H54 (cell line): Measurements from ENCODE around the gene CFAP210.
"Not testable (repeated sequence)": the region's sequence is repeated elsewhere in the genome, so short reads cannot be mapped to it uniquely, and the experiment has no call there.

ENCODE experiments used
- DNase-seq: peaks from one replicate; pipeline ENCODE4 v3.0.0; 2011; ENCODE audit warnings: low spot score, mixed read lengths; ENCODE audit not compliant: insufficient read length
- FAIRE-seq: peaks from 3 replicates; lab custom pipeline; 2011; peaks lifted over from hg19 to GRCh38; lab: Jason Lieb, UNC
- POLR2A ChIP-seq: IDR thresholded peaks from 2 replicates; pipeline ENCODE4 v1.6.1; 2011; ENCODE audit warnings: low read depth, mild to moderate bottlenecking, low read length

CFAP210 gene

GRCh38 chr2:169647496-169647895 lies 46.7 kb downstream of the CFAP210 start:
- no peak for DNase-seq
- no peak for TF ChIP-seq POLR2A
- no peak for FAIRE-seq

- no peak for TF ChIP-seq POLR2A
- FAIRE-seq, result no peak
- DNase-seq, result no peak
These were observed 50.0 kb downstream of the CFAP210 start for GRCh38 chr2:169644173-169644572.

DNA sequence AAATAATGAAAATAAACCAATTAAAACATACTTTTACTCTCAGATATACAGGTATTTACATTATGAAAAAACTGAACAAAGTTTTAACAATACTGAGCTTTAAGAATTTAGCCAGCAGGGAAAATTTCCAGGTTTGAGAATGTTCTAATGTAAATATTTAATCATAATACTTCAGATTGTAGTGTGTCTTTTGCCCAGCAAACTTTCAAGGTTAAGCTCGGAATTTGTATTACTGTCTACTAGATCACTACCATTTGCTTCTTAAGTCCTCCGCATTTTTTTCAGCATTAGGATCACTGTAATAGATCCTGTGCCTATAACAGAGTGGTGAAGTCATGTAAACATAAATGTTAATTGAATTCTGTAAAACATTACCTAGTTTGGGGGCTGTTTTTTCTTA lies 52.7 kb downstream of the CFAP210 start:
- no peak for TF ChIP-seq POLR2A
- FAIRE-seq (no peak), DNase-seq (no peak)

DNA sequence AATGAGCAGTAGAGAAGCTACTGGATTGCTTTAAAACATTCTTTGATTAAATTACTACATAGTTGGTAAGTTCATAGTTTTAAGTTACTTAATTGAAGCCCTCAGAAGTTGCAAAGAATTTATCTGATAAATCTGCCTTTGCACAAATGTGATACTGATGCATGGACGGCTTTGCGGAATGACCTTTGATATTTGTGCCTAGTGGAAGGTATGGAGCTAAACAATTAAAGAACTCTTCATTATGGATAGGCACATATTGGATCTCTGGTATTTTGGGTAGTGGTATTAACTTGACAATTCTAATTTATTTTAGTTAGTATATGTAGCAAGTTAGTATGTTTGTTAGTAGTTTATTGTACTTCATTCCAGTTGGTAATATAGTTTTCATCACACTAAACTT lies 54.1 kb downstream of the CFAP210 start:
- no peak for FAIRE-seq
- DNase-seq, result no peak
- TF ChIP-seq POLR2A, result no peak

DNA sequence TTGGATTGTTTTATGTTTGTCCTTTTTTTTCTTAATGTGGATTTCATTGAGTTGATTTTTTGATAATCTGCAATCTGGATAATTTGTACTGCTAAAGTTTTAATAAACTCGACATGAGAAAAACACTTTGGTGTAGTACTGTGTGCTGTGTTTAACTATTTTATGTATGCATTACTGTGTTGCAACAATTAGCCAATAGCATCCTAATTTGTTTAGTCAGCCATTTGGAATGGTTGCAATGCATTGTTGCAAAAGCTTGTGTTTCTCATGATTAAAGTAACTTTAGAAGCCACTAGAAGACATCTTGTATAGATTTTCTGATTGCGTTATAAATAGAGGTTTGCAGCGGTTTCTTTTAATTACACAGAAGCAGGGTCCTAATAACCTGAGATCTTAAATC lies 56.6 kb downstream of the CFAP210 start:
- DNase-seq (no peak), FAIRE-seq (no peak)
- TF ChIP-seq POLR2A, result no peak

GRCh38 chr2:169636440-169637097 lies 57.6 kb downstream of the CFAP210 start:
- no peak for TF ChIP-seq POLR2A
- no peak for DNase-seq
- no peak for FAIRE-seq

GRCh38 chr2:169625781-169626180 lies 68.4 kb downstream of the CFAP210 start:
- FAIRE-seq (no peak), DNase-seq (no peak)
- no peak for TF ChIP-seq POLR2A

DNA sequence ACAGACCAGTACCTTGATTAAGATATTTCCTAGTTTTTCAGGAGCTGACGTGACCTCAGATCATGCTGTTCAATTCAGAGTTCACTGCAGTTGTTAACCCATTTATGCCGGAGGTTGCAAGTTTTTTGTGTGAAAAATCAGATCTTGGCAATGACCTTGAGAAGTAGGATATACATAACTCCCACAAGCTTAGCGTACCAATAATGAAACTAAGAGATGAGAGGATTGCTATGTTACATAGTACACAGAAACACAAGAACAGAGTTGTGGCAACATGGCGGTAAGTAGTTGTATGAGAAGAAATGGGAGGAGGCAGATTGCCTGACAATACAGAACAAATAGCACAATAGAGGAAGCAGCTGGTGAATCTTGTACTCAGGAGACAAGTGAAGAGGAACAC lies 71.0 kb downstream of the CFAP210 start:
- FAIRE-seq (no peak), DNase-seq (no peak)
- no peak for TF ChIP-seq POLR2A

DNA sequence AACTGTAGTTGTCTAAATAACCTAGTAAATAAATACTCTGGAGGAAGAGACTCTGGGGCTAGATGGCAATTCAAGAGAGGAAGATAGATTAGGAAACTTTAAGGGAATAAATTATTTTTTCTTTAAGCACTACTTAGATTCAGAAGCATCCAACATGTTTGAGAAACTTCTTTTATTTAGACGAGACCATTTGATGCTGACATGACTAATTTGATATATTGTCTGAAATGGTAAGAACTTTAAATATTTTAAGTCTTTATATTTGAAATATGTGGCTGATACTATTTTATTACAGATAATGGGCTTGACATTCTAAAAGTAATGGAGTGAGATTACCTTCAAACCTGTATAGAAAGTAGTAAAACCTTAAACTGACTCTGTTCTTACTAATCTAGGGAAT lies 73.7 kb downstream of the CFAP210 start:
- TF ChIP-seq POLR2A, result no peak
- no peak for DNase-seq
- no peak for FAIRE-seq

GRCh38 chr2:169619946-169620345 lies 74.3 kb downstream of the CFAP210 start:
- FAIRE-seq (no peak), DNase-seq (no peak)
- TF ChIP-seq POLR2A, result no peak

GRCh38 chr2:169615982-169616381 lies 78.2 kb downstream of the CFAP210 start:
- DNase-seq, FAIRE-seq: not testable (repeated sequence)

DNA sequence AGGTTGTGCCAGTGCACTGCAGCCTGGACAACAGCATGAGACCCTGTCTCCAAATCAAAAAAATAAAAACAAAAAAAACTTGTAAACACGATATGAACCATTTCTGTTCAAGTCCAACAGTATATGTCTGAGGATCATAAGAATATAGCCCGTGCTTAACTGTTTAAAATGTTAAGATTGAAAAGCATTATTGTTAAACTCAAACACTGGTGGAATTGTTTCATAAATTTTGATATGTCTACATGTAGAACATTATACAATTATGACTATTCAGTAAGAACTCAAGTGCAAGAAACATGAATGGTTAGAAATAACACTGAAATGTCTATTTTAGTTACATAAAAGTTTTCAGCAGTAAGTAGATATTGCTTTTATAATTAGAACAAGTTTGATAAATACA lies 80.3 kb downstream of the CFAP210 start:
- TF ChIP-seq POLR2A, result no peak
- DNase-seq, result no peak
- no peak for FAIRE-seq

- FAIRE-seq, result no peak
- no peak for TF ChIP-seq POLR2A
- no peak for DNase-seq
These were observed 84.9 kb downstream of the CFAP210 start for GRCh38 chr2:169609264-169609663.

DNA sequence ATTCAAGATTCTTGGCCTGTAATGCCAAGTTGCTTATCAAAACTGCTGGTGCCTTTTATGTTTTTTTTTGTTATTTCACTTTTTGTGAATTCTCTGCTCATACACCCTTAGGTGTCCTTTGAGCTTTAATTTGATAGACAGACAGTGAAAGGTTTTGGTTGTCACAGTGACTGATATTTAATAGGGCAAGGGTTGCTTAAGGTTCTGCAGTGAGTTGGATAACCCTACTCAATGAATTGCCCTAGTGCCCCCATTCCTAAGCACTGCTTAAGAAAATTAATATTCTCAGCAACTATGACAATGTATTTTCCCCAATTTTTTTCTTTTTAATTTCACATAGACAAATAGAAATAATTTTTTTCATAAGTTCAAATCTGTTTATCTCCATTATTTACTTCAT lies 94.6 kb downstream of the CFAP210 start:
- no peak for TF ChIP-seq POLR2A
- FAIRE-seq, result no peak
- no peak for DNase-seq

GRCh38 chr2:169598982-169599381 lies 95.2 kb downstream of the CFAP210 start:
- TF ChIP-seq POLR2A, result no peak
- FAIRE-seq, result no peak
- DNase-seq, result no peak

- not testable (repeated sequence) for DNase-seq, FAIRE-seq
These were observed 97.7 kb downstream of the CFAP210 start for GRCh38 chr2:169596546-169596945.
